ENCODE measurements around the gene GPER1.
"Not testable (repeated sequence)": the region's sequence is repeated elsewhere in the genome, so short reads cannot be mapped to it uniquely, and the experiment has no call there.

GPER1 gene

DNA sequence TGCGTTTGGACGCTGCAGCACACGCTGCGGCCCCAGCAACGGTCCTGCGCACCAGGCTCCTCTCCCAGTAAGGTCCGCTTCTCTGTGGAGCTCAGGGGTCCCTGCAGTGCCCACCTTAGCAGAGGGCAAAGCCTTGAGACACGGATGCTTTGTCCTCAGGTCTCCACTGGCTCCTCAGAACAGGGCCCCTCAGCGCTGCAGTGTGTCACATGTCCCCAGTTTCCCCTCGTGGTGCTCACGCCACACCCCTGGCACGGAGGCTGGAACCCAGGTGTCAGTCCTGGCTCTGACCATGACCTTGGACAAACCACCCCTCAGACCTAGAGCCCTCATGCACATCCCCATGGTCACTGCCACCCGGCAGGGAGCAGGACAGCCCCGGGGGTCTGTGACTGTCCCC is 19.9 kb upstream of the GPER1 start:
- DNase-seq (ENCODE audit: low read depth in 2 of 2): no peak

DNA sequence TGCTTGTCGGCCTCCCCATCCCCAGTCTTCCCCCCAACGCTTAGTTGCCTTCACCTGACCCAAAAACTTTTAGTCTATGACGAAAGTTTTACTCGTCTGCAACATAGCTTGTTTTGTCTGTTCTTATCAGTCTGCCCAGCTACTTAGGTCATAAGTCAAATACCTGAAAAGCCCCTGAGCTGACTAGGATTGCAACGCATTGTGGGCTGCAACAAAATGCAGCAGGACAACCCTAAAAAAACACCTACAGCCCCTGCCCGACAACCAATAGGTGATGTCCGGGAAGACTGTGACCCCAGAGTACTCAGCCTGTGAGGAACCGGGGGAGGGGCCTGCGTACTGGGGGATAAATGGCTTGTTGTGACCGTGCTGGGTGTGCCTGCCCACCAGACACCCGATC is 19.3 kb upstream of the GPER1 start:
- DNase-seq (ENCODE audit: low read depth in 2 of 2): no peak

DNA sequence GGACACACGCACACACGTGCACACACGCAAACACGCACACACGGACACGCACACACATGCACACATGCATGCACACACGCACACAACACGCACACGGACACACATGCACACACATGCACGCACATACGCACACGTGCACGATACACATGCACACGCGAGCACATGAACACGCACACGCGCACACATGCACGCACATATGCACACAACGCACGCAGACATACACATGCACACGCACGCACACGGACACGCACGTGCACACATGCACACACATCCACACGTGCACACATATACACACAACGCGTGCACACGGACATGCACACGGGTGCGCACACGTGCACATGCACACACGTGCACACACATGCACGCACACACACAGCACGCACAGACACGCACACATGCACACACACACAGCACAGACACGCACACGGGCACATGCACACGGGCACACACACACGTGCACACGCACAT is 17.3 kb upstream of the GPER1 start:
- no peak for DNase-seq (ENCODE audit: low read depth in 2 of 2)

DNA sequence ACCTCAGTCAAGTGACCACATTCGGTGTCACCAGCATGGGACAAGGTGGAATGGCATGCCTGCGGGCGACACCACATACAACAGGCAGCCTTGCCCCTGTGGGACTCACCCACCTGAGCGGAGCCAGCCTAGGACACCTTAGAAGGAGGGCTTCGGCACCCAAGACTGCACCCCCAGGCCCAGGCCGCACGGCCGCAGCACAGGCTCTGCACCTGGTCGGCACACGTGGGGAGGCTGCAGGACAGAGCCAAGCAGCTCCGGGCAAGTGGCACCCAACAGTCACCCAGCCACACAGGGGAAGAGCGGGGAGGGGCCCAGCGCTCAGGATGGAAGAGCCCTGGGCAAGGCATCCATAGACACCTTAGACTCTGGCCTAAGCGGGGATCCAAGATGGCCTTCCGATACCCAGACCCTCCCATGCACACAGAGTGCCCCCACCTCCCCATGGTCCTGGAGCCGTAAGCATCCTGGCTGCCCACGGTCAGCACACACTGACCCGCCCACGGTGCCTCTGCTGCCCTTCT is 16.1 kb upstream of the GPER1 start:
- no peak for DNase-seq (ENCODE audit: low read depth in 2 of 2)

DNA sequence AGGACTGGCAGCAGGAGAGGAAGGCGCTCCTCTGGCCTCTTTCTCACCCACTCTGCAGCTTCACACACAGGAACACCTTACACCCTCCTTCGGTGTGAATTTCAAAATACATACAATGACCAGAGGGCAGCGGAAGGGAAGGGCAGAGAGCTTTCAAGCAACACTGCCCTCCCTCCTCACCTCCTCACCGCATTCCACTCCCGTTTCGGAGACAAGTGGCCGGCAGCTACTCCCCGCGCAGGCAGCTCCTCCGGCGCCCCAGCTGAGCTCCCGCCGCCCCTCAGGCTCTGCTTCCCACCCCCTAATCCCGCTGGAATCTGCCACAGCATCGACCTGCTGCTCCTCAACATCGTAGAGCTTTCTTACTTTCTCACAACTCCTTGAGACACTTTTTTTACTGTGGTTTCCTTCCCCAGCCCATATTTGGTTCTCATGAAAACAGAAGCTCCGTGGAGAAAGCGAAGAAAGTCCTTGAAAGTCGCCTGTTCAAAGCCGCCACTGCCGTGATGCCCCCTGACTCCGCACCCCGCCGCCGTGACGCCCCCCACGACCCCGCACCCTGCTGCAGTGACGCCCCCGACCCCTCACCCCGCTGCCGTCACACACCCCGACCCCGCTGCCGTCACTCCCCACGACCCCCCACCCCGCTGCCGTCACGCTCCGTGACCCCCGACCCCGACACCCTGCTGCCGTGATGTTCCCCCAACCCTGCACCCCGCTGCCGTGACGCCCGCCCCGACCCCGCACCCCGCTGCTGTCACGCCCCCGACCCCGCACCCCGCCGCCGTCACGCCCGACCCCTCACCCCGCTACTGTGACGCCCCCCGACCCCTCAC is 14.6 kb upstream of the GPER1 start:
- no peak for DNase-seq (ENCODE audit: low read depth in 2 of 2)

DNA sequence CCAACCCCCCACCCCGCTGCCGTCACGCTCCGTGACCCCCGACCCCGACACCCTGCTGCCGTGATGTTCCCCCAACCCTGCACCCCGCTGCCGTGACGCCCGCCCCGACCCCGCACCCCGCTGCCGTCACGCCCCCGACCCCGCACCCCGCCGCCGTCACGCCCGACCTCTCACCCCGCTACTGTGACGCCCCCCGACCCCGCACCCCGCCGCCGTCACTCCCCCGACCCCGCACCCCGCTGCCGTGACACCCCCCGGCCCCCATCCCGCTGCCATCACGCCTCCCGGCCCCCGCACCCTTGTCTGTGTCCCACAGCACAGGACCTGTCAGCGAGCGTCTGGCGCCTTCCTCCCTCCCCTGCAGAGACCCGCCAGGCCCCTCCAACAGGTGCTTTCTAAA is 13.9 kb upstream of the GPER1 start:
- DNase-seq (ENCODE audit: low read depth in 2 of 2): not testable (repeated sequence)

DNA sequence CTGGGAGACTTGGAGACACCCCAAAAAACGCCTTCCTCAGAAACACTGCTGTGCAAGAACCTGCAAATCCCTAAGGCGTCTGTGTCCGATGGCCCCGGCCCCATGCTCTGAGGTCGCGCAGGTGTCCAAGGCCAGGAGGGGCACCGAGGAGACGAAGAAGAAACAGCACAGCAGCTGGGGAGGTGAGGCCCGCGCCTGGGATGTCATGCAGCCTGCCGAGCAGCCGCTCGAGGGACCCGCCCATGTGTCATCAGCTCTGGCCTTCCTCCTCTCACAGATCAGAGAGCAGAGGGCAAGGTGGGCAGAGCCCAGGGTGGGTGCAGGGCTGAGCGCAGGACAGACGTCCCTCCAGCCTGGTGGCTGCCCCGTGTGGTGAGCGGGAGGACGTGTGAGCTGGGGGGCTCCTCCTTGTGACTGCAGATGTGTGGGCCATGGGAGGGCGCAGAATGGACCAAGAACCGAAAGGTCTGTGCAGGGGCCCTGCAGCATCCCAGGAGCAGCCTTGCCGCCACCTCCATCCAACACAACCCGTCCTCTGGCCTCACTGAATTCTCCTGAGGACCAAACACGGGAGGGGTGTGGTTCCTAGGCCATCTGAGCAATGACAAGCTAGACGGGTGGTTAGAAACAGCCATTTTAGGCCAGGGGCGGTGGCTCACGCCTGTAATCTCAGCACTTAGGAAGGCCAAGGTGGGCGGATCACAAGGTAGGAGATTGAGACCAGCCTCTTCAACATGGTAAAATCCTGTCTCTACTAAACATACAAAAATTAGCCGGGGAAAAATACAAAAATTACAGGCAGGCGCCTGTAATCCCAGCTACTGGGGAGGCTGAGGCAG is 13.1 kb upstream of the GPER1 start:
- DNase-seq (ENCODE audit: low read depth in 2 of 2): no peak

DNA sequence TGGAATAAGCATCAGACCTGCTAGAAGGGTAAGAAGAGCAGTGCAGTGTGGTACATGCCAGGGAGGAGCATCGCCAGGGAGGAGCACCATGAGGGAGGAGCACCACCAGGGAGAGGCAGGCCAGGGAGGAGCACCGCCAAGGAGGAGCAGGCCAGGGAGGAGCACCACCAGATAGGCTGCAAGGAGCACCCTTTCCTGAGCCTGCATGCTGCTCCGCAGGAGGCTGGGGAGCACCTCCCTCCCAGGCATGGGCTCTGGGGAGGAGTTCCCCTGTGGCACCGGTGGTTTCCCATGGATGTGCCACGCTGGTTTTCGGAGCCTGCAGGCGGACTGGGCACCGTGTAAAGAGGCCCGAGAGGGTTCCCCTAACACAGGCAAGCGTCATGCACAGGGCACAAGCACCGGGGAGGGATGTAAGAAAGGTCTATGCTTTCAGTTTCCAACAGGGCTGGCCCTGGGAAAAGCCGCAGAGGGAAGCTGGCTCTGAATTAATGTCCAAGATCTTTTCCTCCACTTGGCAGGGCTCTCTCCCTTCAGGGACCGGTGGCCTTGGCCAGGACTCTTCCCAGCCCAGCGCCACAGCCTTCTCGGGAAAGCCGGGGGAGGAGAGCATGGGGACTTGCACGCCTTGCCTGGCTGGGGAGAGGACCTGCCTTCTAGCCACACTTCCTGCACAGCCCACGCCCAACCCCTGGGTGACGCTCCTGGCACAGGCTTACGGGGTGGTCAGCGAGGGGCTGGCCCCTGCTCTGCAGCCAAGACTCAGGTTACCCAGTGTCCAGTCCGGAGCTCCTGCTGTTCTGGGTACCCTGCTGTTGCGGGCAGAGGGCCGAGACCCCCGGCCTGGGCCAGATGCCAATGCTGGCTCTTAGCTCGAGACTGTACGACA is 11.5 kb upstream of the GPER1 start:
- DNase-seq (ENCODE audit: low read depth in 2 of 2): no peak

DNA sequence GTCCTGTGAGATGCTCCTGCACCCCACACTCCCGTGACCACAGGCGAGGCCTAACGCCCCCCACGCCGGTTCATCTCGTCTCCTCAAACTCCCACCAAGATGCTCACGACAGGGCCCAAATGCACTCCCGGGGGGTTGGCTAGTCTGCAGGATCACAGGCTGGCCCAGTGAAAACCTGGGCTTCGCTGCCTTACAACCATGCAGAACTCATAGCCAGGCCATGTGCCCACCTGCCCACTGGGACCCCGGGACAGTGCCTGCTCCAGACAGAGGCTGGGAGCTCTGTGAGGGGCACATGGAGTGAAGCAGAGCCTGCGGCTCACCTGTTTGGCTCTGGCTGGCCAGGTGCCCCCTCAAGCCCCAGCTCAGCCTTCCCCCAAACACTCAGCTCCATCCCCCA is 9.4 kb upstream of the GPER1 start:
- DNase-seq (ENCODE audit: low read depth in 2 of 2): no peak

DNA sequence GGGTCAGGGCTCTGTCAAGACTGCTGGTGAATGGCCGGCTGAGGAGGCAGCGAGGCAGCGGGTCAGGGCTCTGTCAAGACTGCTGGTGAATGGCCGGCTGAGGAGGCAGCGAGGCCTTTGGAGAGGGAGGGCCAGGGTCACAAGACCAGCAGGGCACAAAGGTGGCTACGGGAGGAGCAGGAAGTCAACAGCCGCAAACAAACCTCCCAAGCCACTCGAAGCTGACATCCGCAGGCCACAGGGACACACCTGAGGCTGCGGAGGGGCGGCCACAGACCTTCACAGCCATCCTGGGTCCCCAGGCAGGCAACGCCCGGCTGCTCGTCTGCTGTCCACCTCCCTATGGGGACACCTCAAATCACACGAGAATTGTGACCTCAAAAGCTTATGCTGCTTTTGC is 8.9 kb upstream of the GPER1 start:
- no peak for DNase-seq (ENCODE audit: low read depth in 2 of 2)

DNA sequence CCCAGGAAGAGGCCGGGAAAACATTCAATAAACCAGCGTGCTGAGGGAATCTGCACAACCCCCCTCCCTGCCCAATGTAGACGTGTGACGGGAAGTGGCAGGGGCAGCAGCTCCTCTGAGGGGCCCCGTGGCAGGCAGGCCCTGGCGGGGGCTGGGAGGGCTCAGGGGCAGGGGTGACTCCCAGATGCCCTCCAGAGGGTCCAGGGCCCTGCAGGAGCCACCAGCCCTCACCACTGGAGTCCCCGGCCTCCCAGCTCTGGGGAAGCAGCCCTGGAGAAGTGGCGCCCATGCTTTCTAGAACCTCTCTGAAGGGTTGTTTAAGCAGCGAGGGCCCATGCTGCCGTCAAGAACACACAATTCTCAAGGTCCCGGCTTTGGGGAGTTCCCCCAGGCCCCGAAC is 8.4 kb upstream of the GPER1 start:
- no peak for DNase-seq (ENCODE audit: low read depth in 2 of 2)

DNA sequence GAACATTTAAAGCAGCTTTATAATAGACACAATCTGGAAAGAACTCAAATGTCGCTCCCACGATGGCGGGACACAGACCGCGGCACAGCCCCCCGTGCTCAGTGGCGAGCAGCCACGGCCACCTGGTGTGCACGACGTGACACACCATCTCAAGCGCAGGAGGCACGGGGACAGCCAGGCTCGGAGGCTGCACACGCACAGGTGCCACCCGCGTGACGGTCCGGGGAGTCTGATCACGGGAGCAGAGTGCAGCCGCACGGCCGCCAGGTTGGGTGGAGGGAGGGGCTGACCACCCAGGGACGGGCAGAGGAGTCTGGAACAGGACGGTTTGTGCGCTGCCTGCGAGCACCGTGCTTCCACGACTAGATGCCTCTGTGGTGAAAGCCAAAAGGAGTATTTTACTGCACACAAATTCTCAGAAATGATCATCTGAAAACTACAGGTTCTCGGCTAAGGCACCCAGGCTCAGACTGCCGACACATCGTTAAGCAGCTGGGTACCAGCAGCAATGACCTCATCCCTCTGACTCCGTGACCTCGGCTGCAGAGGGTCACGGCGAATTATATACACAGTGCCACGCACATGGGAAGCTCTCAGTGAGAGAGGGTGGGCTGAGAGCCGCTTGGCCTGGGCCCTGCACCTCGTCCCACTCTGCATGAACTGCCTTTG is 7.5 kb upstream of the GPER1 start:
- no peak for DNase-seq (ENCODE audit: low read depth in 2 of 2)

DNA sequence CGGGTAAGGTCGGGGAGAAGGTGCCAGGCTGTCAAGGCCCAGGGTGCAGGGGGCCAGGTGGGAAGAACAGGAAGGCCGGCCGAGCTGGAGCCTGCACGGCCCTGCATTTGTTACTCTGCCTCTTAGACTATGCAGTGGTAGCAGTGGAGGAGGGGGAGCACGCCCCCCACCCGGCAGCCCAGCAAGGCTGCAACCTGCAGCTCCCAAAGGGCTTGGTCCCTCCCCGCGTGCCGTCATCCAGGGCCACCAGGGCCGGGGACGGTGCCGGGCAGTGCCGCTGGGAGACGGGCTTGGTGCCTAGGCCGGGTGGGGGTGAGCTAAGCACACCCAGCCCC is 7.0 kb upstream of the GPER1 start:
- DNase-seq (ENCODE audit: low read depth in 2 of 2): no peak

DNA sequence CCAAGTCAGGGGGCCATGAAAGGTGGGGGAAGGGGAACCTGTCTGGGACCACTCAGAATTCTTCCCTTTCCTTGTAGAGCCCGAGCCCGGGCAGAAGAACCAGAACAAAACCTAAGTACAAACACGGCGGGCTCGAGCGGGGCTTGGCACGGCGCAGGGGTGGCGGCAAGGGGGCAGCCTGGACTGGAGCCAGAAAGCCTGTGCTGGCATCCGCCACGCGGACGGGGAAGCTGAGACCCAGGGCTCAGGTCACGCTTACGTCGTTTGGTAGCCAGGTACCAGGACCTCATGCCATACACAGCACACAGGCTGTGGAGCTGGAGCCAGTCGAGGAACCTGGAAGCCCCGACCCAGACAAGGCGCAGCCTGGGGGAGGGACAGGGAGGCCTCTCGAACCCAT is 6.6 kb upstream of the GPER1 start:
- no peak for DNase-seq (ENCODE audit: low read depth in 2 of 2)

DNA sequence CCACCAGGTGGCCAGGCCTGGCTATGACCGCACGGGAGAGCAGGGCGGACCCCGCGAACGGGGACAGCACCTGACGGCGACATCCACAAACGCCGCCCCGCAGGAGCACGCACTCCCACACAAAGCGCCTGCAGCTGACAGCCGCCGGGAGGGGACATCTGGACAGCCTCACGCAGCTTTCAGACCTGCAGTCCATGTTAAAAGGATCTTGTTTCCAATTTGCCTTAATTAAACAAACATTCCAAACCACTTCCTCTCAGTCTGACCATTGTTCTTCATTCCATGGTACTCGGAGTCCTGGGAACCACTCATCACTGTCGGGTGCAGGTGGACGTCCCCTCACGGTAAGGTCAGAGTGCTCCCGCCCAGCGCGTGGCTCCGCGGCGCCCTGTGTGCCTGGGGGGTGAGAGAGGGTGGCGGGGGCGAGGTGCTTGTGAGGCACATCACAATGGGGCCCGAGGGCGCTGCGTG is 5.9 kb upstream of the GPER1 start:
- DNase-seq (ENCODE audit: low read depth in 2 of 2): no peak

DNA sequence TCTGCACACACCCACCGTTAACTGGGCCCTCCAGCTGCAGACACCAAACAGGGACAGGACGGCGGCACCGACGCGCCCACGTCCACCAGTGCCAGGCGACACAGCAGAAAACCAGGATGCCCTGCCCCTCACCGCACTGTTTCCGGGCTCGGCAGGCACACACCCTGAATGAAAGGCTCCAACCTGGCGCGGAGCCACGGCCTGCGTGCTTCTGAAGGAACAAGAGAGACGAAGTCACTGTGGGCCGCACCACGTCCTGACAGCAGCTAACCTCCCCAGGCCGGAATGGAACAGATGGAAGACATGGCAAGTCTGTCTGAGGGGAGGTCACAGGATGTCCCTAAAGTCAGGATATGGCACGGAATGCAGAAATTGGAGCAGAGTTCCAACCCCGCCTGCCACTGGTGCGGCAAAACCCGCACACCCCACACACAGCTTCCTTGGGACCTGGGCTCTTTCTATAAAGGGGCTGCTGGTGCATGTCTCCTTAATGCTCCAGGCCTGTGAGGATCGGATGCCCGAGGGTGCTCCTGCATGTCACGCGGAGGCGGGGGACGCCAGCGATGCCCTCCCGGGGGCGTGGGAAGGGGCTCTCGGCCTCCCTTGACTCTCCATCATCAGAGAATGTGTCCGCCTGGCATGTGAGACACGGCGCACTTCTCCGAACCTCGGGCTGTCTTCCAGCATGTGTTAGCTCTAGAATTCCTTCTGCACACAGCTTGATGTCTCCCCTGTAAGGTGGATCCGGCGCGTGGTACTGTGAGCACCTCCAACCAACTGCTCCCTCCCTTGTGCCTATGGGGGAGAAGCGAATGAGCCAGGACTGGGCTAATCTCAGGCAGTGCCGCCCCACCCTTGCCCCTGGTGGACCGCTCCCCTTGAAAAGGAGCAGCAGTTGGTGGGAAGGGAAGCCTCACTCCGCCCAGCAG is 3.9 kb upstream of the GPER1 start:
- DNase-seq (ENCODE audit: low read depth in 2 of 2): no peak

DNA sequence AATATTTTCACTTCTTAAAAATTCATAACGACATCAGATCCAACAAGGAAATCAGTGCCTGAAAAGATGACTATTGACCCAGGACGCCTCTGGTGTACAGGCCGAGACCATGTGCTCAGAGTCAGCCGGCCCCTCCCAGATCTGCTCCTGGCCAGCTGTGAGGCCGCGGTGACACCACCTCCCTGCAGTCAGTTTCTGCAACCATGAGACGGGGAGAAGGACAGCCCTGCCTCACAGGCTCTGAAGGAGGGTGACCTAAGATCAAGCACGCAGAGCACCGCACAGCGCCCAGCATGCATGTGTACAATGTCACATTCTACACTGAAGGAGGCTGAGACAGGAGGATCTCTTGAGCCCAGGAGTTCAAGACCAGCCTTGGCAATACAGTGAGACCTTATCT is 2.6 kb upstream of the GPER1 start:
- no peak for DNase-seq (ENCODE audit: low read depth in 2 of 2)

DNA sequence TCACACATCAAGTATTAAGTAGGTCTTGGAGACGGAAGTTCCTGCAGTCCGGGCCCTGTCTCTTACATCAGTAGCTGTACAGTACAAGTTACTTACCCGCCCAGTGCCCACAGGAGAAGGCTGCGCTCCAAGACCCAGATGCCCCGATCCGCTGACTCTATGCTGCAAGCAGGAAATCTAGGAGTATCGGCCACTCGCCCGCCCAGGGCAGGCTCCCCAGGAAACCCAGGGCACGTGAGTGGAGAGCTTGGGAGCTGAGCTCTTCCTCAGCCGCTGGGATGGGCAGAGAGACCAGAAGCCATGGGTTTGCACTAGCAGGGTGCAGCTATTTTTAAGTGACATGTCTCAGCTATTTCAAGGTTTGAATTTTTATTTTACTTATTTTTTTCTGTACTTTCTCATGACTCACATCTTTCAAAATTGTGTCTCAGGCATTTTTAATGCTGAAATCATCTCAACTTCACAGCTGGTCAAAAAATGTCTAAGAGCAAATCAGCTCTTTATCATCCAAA is 1.9 kb upstream of the GPER1 start:
- no peak for DNase-seq (ENCODE audit: low read depth in 2 of 2)

DNA sequence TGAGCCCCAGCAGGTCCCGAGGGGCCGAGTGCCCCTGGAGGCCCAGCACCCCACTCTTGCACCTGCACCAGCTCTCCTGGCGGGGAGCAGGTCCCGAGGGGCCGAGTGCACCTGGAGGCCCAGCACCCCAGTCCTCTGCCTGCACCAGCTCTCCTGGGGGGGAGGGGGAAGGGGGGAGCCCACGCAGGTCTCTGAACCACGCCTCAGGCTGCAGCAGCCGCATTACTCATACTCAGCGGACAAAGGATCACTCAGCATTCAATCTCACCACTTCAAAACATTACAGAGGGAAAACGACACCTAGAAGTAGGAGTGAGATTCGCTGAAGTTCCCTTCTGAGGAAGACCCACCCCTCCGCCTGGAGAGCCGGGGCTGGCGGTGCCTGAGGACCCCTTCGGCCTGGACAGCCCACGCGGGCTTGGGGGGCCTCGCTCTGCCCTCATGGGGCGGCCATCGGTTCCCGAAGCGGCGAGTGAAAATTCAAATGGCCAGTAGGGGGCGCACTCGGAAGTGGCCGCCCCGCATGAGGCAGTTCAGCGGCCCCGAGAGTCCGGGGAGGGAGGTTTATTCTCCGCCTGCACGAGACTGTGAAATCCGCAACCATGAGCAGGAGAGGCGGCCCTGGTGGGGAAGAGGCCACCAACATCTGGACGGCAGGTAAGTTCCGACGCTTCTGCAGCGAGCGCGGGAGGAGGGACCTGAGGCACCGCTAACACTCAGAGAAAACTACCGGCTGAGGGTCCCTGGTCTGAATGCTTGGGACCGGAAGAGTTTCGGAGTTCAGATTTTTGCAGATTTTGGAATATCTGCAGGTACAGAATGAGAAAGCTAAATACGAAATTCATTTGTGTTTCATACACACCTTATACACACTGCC is 1.1 kb upstream of the GPER1 start:
- no peak for DNase-seq (ENCODE audit: low read depth in 2 of 2)
